ENCODE results near the gene OLIG1. TPM values are rescaled to one million over a fixed set of nuclear protein-coding genes. Genes with fewer than 3 reads are reported as not detected.

The OLIG1 gene
- total and polyA plus RNA-seq, 3 donors from 2014 or later: 3.9 to 5.1 (median 4.3) TPM

GRCh38 chr21:33089395-33090119, 19.6 kb downstream of the OLIG1 start:
- DNase-seq: no peak
- Histone ChIP-seq H3K9me3 (no peaks in the 10 kb centered on the region), H3K4me1 (no peaks in the 10 kb centered on the region), H3K27ac (no peak overlapping the region), H3K27me3 (no peaks in the 10 kb centered on the region), H3K4me3 (no peak overlapping the region), H3K36me3 (ENCODE audit: low read depth, missing control alignments) (no peaks in the 10 kb centered on the region)
- WGBS, 2 donors: 77 to 83% methylated on average over 4 of the region's 4 CpGs
- intact Hi-C loops (cut with DNase I; ENCODE audit: low total_unique reads): no loop called here
- no peak for TF ChIP-seq POLR2A (IDR thresholded peaks at IDR 0.05)
- TF ChIP-seq CTCF (IDR thresholded peaks at IDR 0.05): no peak

- H3K9me3 ChIP-seq: no peaks in the 10 kb centered on the region
- DNase-seq: no peak
- H3K27me3 ChIP-seq: no peaks in the 10 kb centered on the region
- no peak overlapping the region for H3K27ac ChIP-seq
- 44 to 54% methylated on average over 5 of the region's 5 CpGs for WGBS, 2 donors
- intact Hi-C loops (cut with DNase I; ENCODE audit: low total_unique reads): no loop called here
- no peaks in the 10 kb centered on the region for H3K4me1 ChIP-seq
- TF ChIP-seq CTCF (IDR thresholded peaks at IDR 0.05) (no peak), POLR2A (IDR thresholded peaks at IDR 0.05) (no peak)
- H3K36me3 ChIP-seq (ENCODE audit: low read depth, missing control alignments): no peaks in the 10 kb centered on the region
- H3K4me3 ChIP-seq: no peak overlapping the region
Observed at GRCh38 chr21:33096426-33096825, 26.5 kb downstream of the OLIG1 start.

- H3K4me1 ChIP-seq: no peaks in the 10 kb centered on the region
- 63 to 81% methylated on average over 7 of the region's 7 CpGs for WGBS, 2 donors
- no peak for DNase-seq
- H3K9me3 ChIP-seq: no peaks in the 10 kb centered on the region
- no peak overlapping the region for H3K4me3 ChIP-seq
- H3K27ac ChIP-seq: no peak overlapping the region
- TF ChIP-seq POLR2A (IDR thresholded peaks at IDR 0.05): no peak
- TF ChIP-seq CTCF (IDR thresholded peaks at IDR 0.05): no peak
- no peaks in the 10 kb centered on the region for H3K36me3 ChIP-seq (ENCODE audit: low read depth, missing control alignments)
- intact Hi-C loops (cut with DNase I; ENCODE audit: low total_unique reads): no loop called here
- H3K27me3 ChIP-seq: no peaks in the 10 kb centered on the region
Observed at GRCh38 chr21:33099131-33099530, 29.2 kb downstream of the OLIG1 start.

GRCh38 chr21:33101300-33101911, 31.5 kb downstream of the OLIG1 start:
- H3K36me3 ChIP-seq (ENCODE audit: low read depth, missing control alignments): no peaks in the 10 kb centered on the region
- intact Hi-C loops (cut with DNase I; ENCODE audit: low total_unique reads): no loop called here
- no peak for DNase-seq
- TF ChIP-seq POLR2A (IDR thresholded peaks at IDR 0.05) (no peak), CTCF (IDR thresholded peaks at IDR 0.05) (no peak)
- no peaks in the 10 kb centered on the region for H3K27me3 ChIP-seq
- H3K4me1 ChIP-seq: no peaks in the 10 kb centered on the region
- 50 to 60% methylated on average over 21 to 29 of the region's 30 CpGs for WGBS, 2 donors
- no peak overlapping the region for H3K4me3 ChIP-seq
- H3K27ac ChIP-seq: no peak overlapping the region
- no peaks in the 10 kb centered on the region for H3K9me3 ChIP-seq

- WGBS, 2 donors: 31 to 40% methylated on average over 2 of the region's 2 CpGs
- TF ChIP-seq CTCF (IDR thresholded peaks at IDR 0.05) (no peak), POLR2A (IDR thresholded peaks at IDR 0.05) (no peak)
- no peak for DNase-seq
- Histone ChIP-seq H3K9me3 (no peaks in the 10 kb centered on the region), H3K27me3 (no peaks in the 10 kb centered on the region), H3K4me1 (no peaks in the 10 kb centered on the region), H3K4me3 (no peak overlapping the region), H3K36me3 (ENCODE audit: low read depth, missing control alignments) (no peaks in the 10 kb centered on the region), H3K27ac (no peak overlapping the region)
- intact Hi-C loops (cut with DNase I; ENCODE audit: low total_unique reads): no loop called here
Observed at GRCh38 chr21:33105088-33105487, 35.1 kb downstream of the OLIG1 start.

All from testis (tissue), 3 donors.